ENCODE data around the gene CDYL2. TPM values are rescaled to one million over a fixed set of nuclear protein-coding genes. Genes with fewer than 3 reads are reported as not detected.
"Not testable (repeated sequence)": the region's sequence is repeated elsewhere in the genome, so short reads cannot be mapped to it uniquely, and the experiment has no call there.

Gene CDYL2
- total RNA-seq, 5 donors from 2014 or later (not counting 1 experiment from before 2014, with no cell fraction given) = 15.4 to 45.4 (median 32.1) TPM

DNA sequence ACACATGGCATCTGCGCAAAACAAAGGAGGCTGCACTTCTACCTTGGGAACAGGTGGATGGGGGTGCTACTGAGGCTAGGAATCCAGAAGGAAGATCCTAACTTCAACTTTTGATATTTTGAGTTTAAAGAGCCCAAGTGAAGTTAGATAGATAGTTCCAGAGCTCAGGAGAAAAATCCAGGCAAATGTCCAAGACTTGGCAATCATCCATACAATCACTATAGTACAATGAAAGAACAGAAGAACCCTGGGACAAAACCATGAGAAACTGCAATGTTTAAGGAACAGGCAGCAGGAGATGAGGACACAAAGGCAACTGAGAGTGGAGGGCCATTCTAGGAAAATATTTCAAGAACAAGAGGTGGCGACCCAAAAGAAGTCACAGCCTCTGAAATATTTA, 12.4 kb downstream of the CDYL2 start:
- peaks cover 14% of the 10 kb centered on the region for H3K36me3 Mint-ChIP-seq
- peaks cover 0 to 15% (median 0%) of the 10 kb centered on the region in 3 donors for H3K4me1 Mint-ChIP-seq
- DNase-seq (no peak), ATAC-seq (replicated peaks in 1 of 4) (no peak)
- POLR2A ChIA-PET = no interaction called here
- Histone ChIP-seq H3K4me3 (ENCODE audit: control insufficient read depth in 1 of 2, extremely low read depth in 1 of 2, low read length in 1 of 2) (no peak overlapping the region), H3K27me3 (replicated peaks in 1 of 2; ENCODE audit: control insufficient read depth in 2 of 2, extremely low read depth in 1 of 2, insufficient read depth in 2 of 2, low read length in 1 of 2) (no peaks in the 10 kb centered on the region), H3K27ac (ENCODE audit: low read length) (no peak overlapping the region), H3K9me3 (no peaks in the 10 kb centered on the region), H3K4me1 (ENCODE audit: control insufficient read depth in 1 of 2, extremely low read depth in 1 of 2, insufficient read depth in 2 of 2, low read length in 2 of 2) (no peaks in the 10 kb centered on the region), H3K36me3 (ENCODE audit: control insufficient read depth in 2 of 2, extremely low read depth in 1 of 2, insufficient read depth in 1 of 2, low read length in 1 of 2) (no peaks in the 10 kb centered on the region)
- H3K4me3 Mint-ChIP-seq = no peak overlapping the region
- peaks cover 0 to 15% (median 5%) of the 10 kb centered on the region in 3 donors for H3K9me3 Mint-ChIP-seq
- CTCF ChIA-PET = no interaction called here
- no peaks in the 10 kb centered on the region for H3K27me3 Mint-ChIP-seq
- H3K27ac Mint-ChIP-seq = no peak overlapping the region
- WGBS (ENCODE audit: insufficient coverage) = no CpG with 5 or more reads among the region's 2 CpGs

GRCh38 chr16:80791411-80791810, 13.0 kb downstream of the CDYL2 start:
- DNase-seq (no peak), ATAC-seq (replicated peaks in 1 of 4) (no peak)
- Mint-ChIP-seq H3K4me3 (no peak overlapping the region), H3K36me3 (peaks cover 14% of the 10 kb centered on the region), H3K9me3 (peaks cover 0 to 15% (median 5%) of the 10 kb centered on the region in 3 donors), H3K27ac (no peak overlapping the region), H3K4me1 (peaks cover 0 to 10% (median 0%) of the 10 kb centered on the region in 3 donors), H3K27me3 (no peaks in the 10 kb centered on the region)
- no peaks in the 10 kb centered on the region for H3K36me3 ChIP-seq (ENCODE audit: control insufficient read depth in 2 of 2, extremely low read depth in 1 of 2, insufficient read depth in 1 of 2, low read length in 1 of 2)
- POLR2A ChIA-PET = no interaction called here
- H3K27me3 ChIP-seq (replicated peaks in 1 of 2; ENCODE audit: control insufficient read depth in 2 of 2, extremely low read depth in 1 of 2, insufficient read depth in 2 of 2, low read length in 1 of 2) = no peaks in the 10 kb centered on the region
- WGBS (ENCODE audit: insufficient coverage) = 100% methylated on average over 1 of the region's 1 CpG
- CTCF ChIA-PET = no interaction called here
- H3K4me3 ChIP-seq (ENCODE audit: control insufficient read depth in 1 of 2, extremely low read depth in 1 of 2, low read length in 1 of 2) = no peak overlapping the region
- H3K9me3 ChIP-seq = no peaks in the 10 kb centered on the region
- no peak overlapping the region for H3K27ac ChIP-seq (ENCODE audit: low read length)
- H3K4me1 ChIP-seq (ENCODE audit: control insufficient read depth in 1 of 2, extremely low read depth in 1 of 2, insufficient read depth in 2 of 2, low read length in 2 of 2) = no peaks in the 10 kb centered on the region

GRCh38 chr16:80790751-80791150, 13.6 kb downstream of the CDYL2 start:
- Histone ChIP-seq H3K4me3 (ENCODE audit: control insufficient read depth in 1 of 2, extremely low read depth in 1 of 2, low read length in 1 of 2) (no peak overlapping the region), H3K4me1 (ENCODE audit: control insufficient read depth in 1 of 2, extremely low read depth in 1 of 2, insufficient read depth in 2 of 2, low read length in 2 of 2) (no peaks in the 10 kb centered on the region), H3K27ac (ENCODE audit: low read length) (no peak overlapping the region), H3K36me3 (ENCODE audit: control insufficient read depth in 2 of 2, extremely low read depth in 1 of 2, insufficient read depth in 1 of 2, low read length in 1 of 2) (no peaks in the 10 kb centered on the region), H3K27me3 (replicated peaks in 1 of 2; ENCODE audit: control insufficient read depth in 2 of 2, extremely low read depth in 1 of 2, insufficient read depth in 2 of 2, low read length in 1 of 2) (no peaks in the 10 kb centered on the region), H3K9me3 (no peaks in the 10 kb centered on the region)
- Mint-ChIP-seq H3K27me3 (no peaks in the 10 kb centered on the region), H3K4me3 (no peak overlapping the region), H3K27ac (no peak overlapping the region), H3K9me3 (peaks cover 0 to 21% (median 5%) of the 10 kb centered on the region in 3 donors), H3K36me3 (peaks cover 20% of the 10 kb centered on the region), H3K4me1 (peaks cover 0 to 10% (median 0%) of the 10 kb centered on the region in 3 donors)
- no peak for ATAC-seq (replicated peaks in 1 of 4)
- CTCF ChIA-PET = no interaction called here
- 97% methylated on average over 4 of the region's 5 CpGs for WGBS (ENCODE audit: insufficient coverage)
- POLR2A ChIA-PET = no interaction called here
- no peak for DNase-seq

DNA sequence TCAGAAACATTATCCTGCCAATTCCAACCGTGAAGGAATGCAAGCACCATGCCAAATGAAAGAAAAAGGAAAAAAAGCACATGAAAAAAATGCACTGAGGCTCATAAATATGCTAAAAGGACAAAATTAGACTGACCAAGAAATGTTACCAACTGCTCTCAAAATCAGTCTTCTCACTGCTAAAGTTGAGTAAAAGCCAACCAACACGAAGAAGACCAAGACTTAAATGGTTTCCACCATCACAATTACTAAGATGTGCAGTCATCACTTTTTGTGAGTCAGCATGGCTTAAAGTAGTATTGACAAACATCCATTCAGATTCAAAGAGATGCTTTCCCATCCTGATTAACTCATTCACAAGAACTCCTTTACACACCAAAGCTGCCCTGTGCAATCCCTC, 16.4 kb downstream of the CDYL2 start:
- Histone ChIP-seq H3K4me3 (ENCODE audit: control insufficient read depth in 1 of 2, extremely low read depth in 1 of 2, low read length in 1 of 2) (no peak overlapping the region), H3K27ac (ENCODE audit: low read length) (no peak overlapping the region), H3K27me3 (replicated peaks in 1 of 2; ENCODE audit: control insufficient read depth in 2 of 2, extremely low read depth in 1 of 2, insufficient read depth in 2 of 2, low read length in 1 of 2) (no peaks in the 10 kb centered on the region), H3K9me3 (no peaks in the 10 kb centered on the region), H3K4me1 (ENCODE audit: control insufficient read depth in 1 of 2, extremely low read depth in 1 of 2, insufficient read depth in 2 of 2, low read length in 2 of 2) (no peaks in the 10 kb centered on the region), H3K36me3 (ENCODE audit: control insufficient read depth in 2 of 2, extremely low read depth in 1 of 2, insufficient read depth in 1 of 2, low read length in 1 of 2) (no peaks in the 10 kb centered on the region)
- H3K27me3 Mint-ChIP-seq = no peaks in the 10 kb centered on the region
- ATAC-seq (replicated peaks in 1 of 4) = no peak
- POLR2A ChIA-PET = no interaction called here
- DNase-seq = no peak
- no peak overlapping the region for H3K4me3 Mint-ChIP-seq
- peaks cover 0 to 40% (median 15%) of the 10 kb centered on the region in 3 donors for H3K9me3 Mint-ChIP-seq
- WGBS (ENCODE audit: insufficient coverage) = 43% methylated on average over 1 of the region's 2 CpGs
- H3K27ac Mint-ChIP-seq = no peak overlapping the region
- CTCF ChIA-PET = no interaction called here
- peaks cover 0 to 10% (median 0%) of the 10 kb centered on the region in 3 donors for H3K4me1 Mint-ChIP-seq
- peaks cover 35% of the 10 kb centered on the region for H3K36me3 Mint-ChIP-seq

DNA sequence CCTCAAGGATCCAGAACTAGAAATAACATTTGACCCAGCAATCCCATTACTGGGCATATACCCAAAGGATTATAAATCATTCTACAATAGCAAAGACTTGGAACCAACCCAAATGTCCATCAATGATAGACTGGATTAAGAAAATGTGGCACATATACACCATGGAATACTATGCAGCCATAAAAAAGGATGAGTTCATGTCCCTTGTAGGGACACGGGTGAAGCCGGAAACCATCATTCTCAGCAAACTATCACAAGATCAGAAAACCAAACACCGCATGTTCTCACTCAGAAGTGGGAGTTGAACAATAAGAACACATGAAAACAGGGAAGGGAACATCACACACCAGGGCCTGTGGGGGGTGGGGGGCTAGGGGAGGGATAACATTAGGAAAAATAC, 17.8 kb downstream of the CDYL2 start:
- H3K36me3 ChIP-seq (ENCODE audit: control insufficient read depth in 2 of 2, extremely low read depth in 1 of 2, insufficient read depth in 1 of 2, low read length in 1 of 2); H3K27ac ChIP-seq (ENCODE audit: low read length); H3K27ac Mint-ChIP-seq; POLR2A ChIA-PET; H3K27me3 Mint-ChIP-seq; H3K9me3 ChIP-seq; H3K4me1 ChIP-seq (ENCODE audit: control insufficient read depth in 1 of 2, extremely low read depth in 1 of 2, insufficient read depth in 2 of 2, low read length in 2 of 2); DNase-seq; ATAC-seq (replicated peaks in 1 of 4); H3K4me1 Mint-ChIP-seq; H3K4me3 Mint-ChIP-seq; H3K4me3 ChIP-seq (ENCODE audit: control insufficient read depth in 1 of 2, extremely low read depth in 1 of 2, low read length in 1 of 2); H3K27me3 ChIP-seq (replicated peaks in 1 of 2; ENCODE audit: control insufficient read depth in 2 of 2, extremely low read depth in 1 of 2, insufficient read depth in 2 of 2, low read length in 1 of 2); CTCF ChIA-PET: not testable (repeated sequence)
- Mint-ChIP-seq H3K9me3 (peaks cover 0 to 43% (median 22%) of the 10 kb centered on the region in 3 donors), H3K36me3 (peaks cover 26% of the 10 kb centered on the region)
- WGBS (ENCODE audit: insufficient coverage) = no CpG with 5 or more reads among the region's 3 CpGs

DNA sequence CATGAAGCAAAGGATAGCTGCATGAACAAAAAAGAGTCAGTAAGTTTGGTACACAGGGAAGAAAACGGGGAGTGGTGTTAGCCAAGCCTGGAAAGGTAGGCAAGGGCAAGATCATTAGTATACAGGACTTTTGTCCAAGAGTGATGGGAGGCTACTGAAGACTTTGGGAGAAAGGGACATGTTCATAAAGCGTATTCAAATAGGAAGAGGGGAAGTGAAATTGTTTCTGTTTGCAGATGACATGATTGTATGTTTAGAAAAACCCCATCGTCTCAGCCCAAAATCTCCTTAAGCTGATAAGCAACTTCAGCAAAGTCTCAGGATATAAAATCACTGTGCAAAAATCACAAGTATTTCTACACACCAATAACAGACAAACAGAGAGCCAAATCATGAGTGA, 19.4 kb downstream of the CDYL2 start:
- Mint-ChIP-seq H3K27ac (no peak overlapping the region), H3K4me1 (peaks cover 0 to 6% (median 0%) of the 10 kb centered on the region in 3 donors), H3K9me3 (peaks cover 0 to 54% (median 33%) of the 10 kb centered on the region in 3 donors), H3K4me3 (no peak overlapping the region), H3K36me3 (peaks cover 37% of the 10 kb centered on the region), H3K27me3 (no peaks in the 10 kb centered on the region)
- ChIA-PET POLR2A (no interaction called here), CTCF (interaction anchor here in 1 of 2 donors (0.6 kb wide), 1 partner anchor 22 kb away, joined by 3 read pairs; no protein-coding TSS in a partner anchor)
- Histone ChIP-seq H3K4me3 (ENCODE audit: control insufficient read depth in 1 of 2, extremely low read depth in 1 of 2, low read length in 1 of 2) (no peak overlapping the region), H3K4me1 (ENCODE audit: control insufficient read depth in 1 of 2, extremely low read depth in 1 of 2, insufficient read depth in 2 of 2, low read length in 2 of 2) (no peaks in the 10 kb centered on the region), H3K36me3 (ENCODE audit: control insufficient read depth in 2 of 2, extremely low read depth in 1 of 2, insufficient read depth in 1 of 2, low read length in 1 of 2) (no peaks in the 10 kb centered on the region), H3K9me3 (no peaks in the 10 kb centered on the region), H3K27me3 (replicated peaks in 1 of 2; ENCODE audit: control insufficient read depth in 2 of 2, extremely low read depth in 1 of 2, insufficient read depth in 2 of 2, low read length in 1 of 2) (no peaks in the 10 kb centered on the region), H3K27ac (ENCODE audit: low read length) (no peak overlapping the region)
- ATAC-seq (replicated peaks in 1 of 4) (no peak), DNase-seq (no peak)
- WGBS (ENCODE audit: insufficient coverage) = 100% methylated on average over 1 of the region's 3 CpGs

GRCh38 chr16:80778703-80779102, 25.7 kb downstream of the CDYL2 start:
- peaks cover 3 to 13% (median 3%) of the 10 kb centered on the region in 3 donors for H3K4me1 Mint-ChIP-seq
- H3K4me3 Mint-ChIP-seq = no peak overlapping the region
- DNase-seq (no peak), ATAC-seq (replicated peaks in 1 of 4) (no peak)
- Histone ChIP-seq H3K4me3 (ENCODE audit: control insufficient read depth in 1 of 2, extremely low read depth in 1 of 2, low read length in 1 of 2) (no peak overlapping the region), H3K27me3 (replicated peaks in 1 of 2; ENCODE audit: control insufficient read depth in 2 of 2, extremely low read depth in 1 of 2, insufficient read depth in 2 of 2, low read length in 1 of 2) (no peaks in the 10 kb centered on the region), H3K4me1 (ENCODE audit: control insufficient read depth in 1 of 2, extremely low read depth in 1 of 2, insufficient read depth in 2 of 2, low read length in 2 of 2) (no peaks in the 10 kb centered on the region), H3K36me3 (ENCODE audit: control insufficient read depth in 2 of 2, extremely low read depth in 1 of 2, insufficient read depth in 1 of 2, low read length in 1 of 2) (no peaks in the 10 kb centered on the region), H3K27ac (ENCODE audit: low read length) (no peak overlapping the region), H3K9me3 (no peaks in the 10 kb centered on the region)
- ChIA-PET CTCF (no interaction called here), POLR2A (no interaction called here)
- no CpG with 5 or more reads among the region's 2 CpGs for WGBS (ENCODE audit: insufficient coverage)
- no peak overlapping the region for H3K27ac Mint-ChIP-seq
- H3K36me3 Mint-ChIP-seq = peaks cover 15% of the 10 kb centered on the region
- no peaks in the 10 kb centered on the region for H3K27me3 Mint-ChIP-seq
- H3K9me3 Mint-ChIP-seq = peaks cover 0 to 29% (median 23%) of the 10 kb centered on the region in 3 donors

Data from T-cell (primary cell).